ENCODE data around the gene KLF14.

DNA sequence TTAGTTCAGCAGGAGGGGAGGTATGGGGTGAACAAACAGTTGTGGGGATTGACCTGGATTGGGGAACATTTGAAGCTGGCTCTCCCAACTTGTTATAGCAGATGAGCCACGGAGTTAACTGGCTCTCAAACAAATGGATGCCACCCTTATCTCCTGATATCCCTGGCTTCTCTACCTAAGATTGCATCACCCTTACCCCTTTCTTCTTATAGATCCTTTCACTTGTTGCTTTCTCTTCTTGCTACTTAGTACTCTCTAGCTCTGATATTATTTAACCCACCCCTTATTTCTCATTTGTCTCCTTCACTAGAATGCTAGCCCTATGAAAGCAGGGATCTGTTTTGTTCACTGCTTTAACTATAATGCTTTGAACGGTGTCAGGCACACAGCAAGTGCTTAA, 22.3 kb upstream of the KLF14 start:
- TF ChIP-seq, protein P1, sequence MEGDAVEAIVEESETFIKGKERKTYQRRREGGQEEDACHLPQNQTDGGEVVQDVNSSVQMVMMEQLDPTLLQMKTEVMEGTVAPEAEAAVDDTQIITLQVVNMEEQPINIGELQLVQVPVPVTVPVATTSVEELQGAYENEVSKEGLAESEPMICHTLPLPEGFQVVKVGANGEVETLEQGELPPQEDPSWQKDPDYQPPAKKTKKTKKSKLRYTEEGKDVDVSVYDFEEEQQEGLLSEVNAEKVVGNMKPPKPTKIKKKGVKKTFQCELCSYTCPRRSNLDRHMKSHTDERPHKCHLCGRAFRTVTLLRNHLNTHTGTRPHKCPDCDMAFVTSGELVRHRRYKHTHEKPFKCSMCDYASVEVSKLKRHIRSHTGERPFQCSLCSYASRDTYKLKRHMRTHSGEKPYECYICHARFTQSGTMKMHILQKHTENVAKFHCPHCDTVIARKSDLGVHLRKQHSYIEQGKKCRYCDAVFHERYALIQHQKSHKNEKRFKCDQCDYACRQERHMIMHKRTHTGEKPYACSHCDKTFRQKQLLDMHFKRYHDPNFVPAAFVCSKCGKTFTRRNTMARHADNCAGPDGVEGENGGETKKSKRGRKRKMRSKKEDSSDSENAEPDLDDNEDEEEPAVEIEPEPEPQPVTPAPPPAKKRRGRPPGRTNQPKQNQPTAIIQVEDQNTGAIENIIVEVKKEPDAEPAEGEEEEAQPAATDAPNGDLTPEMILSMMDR (conservative IDR thresholded peaks at IDR 0.05; ENCODE audit: low read depth, low read length), result no peak
- no peak for TF ChIP-seq POLR2A (IDR thresholded peaks at IDR 0.05; ENCODE audit: low read depth, low read length)
